Measurements from ENCODE around the gene ZNF749. TPM values are rescaled to one million over a fixed set of nuclear protein-coding genes. Genes with fewer than 3 reads are reported as not detected.
A peak's percentile ranks its signal among the peaks of the same experiment; 100 is the strongest.

The ZNF749 gene
- polyA plus RNA-seq, 1 donor from 2014 or later: 24.2 TPM

GRCh38 chr19:57477191-57478008, 42.3 kb downstream of the ZNF749 start, which contains the start of gene ZNF772:
Gene ZNF772, minus strand, starts transcription at chr19:57477566. Its CDS starts 257 bp downstream, at chr19:57477309.
- peak within 1 kb of the TSS; percentile 99 for H3K27ac ChIP-seq (ENCODE audit: low read length)

More at GRCh38 chr19:57477191-57478008, 42.3 kb downstream of the ZNF749 start, which contains the start of gene ZNF772:
- Histone ChIP-seq H3K4me3 (ENCODE audit: low read length) (peak within 1 kb of the TSS; percentile 80), H3K9me2 (ENCODE audit: insufficient read depth, low read length) (no peaks in the 10 kb centered on the region), H3K9me3 (ENCODE audit: low read length) (peaks cover 39% of the 10 kb centered on the region), H3K27me3 (ENCODE audit: insufficient read depth, low read depth, low read length) (no peaks in the 10 kb centered on the region), H3K4me2 (ENCODE audit: low read length) (peak within 1 kb of the TSS; percentile 92), H2AFZ (ENCODE audit: low read depth, low read length) (peak within 1 kb of the TSS; percentile 84), H3F3A (ENCODE audit: insufficient read depth, low read length, poor library complexity, severe bottlenecking) (peaks cover 6% of the 10 kb centered on the region), H3K9ac (ENCODE audit: low read length) (peak within 1 kb of the TSS; percentile 96), H4K20me1 (ENCODE audit: insufficient read depth) (no peaks in the 10 kb centered on the region), H3K79me2 (replicated peaks; ENCODE audit: insufficient read depth, low read length) (peaks cover 28% of the 10 kb centered on the region), H3K36me3 (ENCODE audit: insufficient read depth, low read length) (peaks cover 34% of the 10 kb centered on the region)
- peak; percentile 67 for TF ChIP-seq REST (IDR thresholded peaks at IDR 0.05; ENCODE audit: borderline replicate concordance)
- TF ChIP-seq SMC3 (conservative IDR thresholded peaks at IDR 0.05; ENCODE audit: poor library complexity): peak; percentile 49
- TF ChIP-seq CTCF (IDR thresholded peaks at IDR 0.05; ENCODE audit: poor library complexity, severe bottlenecking): peak; percentile 98
- TF ChIP-seq POLR2AphosphoS5 (IDR thresholded peaks at IDR 0.05): peak; percentile 95
- no peak for TF ChIP-seq EZH2 (IDR thresholded peaks at IDR 0.05; ENCODE audit: borderline replicate concordance, insufficient read depth, low read length, poor library complexity, severe bottlenecking)
- TF ChIP-seq EP300 (conservative IDR thresholded peaks at IDR 0.05; ENCODE audit: poor library complexity, severe bottlenecking): no peak
- TF ChIP-seq TAF1 (IDR thresholded peaks at IDR 0.05; ENCODE audit: low read depth): peak; percentile 81
- TF ChIP-seq RAD21 (conservative IDR thresholded peaks at IDR 0.05): peak; percentile 60
- TF ChIP-seq MXI1 (conservative IDR thresholded peaks at IDR 0.05; ENCODE audit: poor library complexity, severe bottlenecking): peak; percentile 59
